Measurements from ENCODE around the gene TLE1.

The TLE1 gene

DNA sequence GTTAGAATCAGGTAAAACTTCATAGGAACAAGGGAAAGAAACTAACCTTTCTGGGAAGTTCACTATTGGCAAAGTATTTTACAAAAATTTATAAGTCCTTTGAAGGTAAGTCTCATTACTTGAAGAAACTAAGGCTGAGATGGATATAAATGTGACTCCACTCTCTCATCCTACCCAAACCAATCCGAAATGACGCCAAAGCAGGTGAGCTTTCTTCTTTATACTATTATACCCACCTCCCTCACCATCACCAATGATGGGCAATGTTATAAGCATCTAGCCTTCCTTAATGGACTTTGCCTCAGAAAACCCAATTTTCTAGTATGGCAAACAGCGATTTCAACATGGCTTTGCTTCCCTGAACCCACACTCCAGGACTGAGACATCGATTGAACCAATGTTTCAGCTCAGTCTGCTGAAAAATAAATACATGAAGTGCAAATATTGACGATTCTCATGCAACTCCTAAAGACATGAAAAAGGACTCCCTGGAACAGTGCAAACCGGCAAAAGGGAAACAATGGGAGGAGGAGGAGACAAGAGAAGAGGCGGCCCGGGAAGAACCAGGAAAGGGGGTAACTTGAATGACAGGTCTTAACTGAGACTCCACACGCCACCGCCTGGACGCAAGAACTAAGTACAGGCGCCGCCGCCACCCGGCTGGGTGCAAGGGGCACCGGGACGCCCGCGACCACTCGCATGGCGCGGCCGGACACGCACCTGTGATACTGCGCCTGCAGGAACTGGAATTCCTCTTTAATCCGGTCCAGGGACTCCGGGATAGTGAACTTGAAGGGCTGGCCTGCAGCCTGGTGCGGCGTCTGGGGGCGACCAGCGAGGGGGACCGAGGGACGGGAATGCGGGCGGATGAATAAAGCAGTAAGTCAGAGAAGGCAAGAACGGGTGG lies 2.5 kb downstream of the TLE1 start:
- DNase-seq = peak; percentile 51 to 63

DNA sequence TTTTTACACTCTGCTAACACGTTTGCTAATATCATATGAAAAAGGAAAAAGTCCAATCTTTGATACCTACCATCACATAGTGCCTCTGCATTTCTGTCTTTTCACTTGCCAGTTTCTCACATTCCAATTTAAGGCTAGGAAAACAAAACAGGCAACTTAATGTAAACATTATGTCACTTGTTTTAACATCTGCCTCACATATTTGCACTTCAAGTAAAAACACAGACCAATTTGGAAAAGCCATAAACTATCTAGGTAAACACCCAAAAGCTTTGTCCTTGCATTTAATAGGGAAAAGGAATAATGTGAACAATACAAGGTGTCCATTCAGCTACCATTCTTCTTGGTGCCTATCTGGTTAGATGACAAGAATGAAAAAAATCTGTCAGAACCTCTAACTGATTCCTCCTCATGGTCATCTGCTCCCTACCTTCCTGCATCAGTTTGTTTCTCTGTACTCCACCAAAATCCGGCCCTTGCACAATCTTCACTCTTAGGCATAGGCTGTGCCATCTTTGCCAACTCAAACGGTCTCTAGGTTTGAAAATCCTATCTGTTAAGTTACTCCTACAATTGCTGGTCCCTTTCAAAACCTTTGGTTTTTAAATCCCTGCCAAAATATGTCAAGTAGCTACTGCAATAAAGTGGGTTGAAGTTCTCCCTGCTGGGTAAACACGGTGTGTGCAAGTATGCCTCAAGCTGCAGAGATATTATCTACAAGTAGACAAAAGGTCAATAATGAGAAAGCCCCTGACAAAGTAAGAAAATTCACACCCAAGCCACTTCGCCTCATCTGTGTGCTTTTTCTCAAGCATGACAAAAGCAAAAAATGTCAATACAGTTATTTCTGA lies 3.4 kb downstream of the TLE1 start:
- no peak for DNase-seq

DNA sequence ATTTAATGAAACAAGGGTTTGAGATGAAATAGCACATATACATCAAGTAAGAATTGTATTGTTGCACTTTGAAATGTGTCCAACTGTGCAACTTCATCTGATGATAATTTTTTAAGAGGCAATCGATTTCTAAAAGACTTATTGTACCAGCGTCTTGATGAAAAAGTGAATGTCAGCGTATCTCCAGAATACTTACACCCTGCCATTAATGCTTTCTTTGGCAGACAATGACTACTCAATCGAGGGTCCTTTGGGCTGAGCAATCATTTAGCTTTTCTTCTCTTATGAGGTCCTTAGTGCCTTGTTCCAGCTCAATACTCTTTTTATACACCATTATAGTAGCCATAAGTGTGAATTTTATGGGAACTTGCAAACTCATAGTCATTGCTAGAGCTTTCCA lies 4.7 kb downstream of the TLE1 start:
- DNase-seq = no peak

DNA sequence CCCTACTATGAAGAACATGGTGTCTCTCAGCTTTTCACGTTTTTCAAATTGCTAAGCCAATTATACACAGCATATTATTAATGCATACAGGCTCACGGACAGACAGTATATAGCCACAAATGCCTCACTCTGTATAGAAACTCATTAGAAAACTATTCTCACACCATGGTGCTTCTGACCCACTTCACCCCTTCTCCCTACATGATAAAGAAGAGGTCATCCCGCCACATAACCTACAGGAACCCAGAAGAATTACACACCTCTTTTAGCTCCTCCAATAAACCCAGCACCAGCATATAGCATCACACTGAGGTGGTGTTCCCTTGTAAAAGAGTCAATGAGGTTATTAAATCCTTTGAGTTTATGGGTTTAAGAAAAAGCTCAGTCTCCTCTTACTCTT lies 5.6 kb downstream of the TLE1 start:
- no peak for DNase-seq

DNA sequence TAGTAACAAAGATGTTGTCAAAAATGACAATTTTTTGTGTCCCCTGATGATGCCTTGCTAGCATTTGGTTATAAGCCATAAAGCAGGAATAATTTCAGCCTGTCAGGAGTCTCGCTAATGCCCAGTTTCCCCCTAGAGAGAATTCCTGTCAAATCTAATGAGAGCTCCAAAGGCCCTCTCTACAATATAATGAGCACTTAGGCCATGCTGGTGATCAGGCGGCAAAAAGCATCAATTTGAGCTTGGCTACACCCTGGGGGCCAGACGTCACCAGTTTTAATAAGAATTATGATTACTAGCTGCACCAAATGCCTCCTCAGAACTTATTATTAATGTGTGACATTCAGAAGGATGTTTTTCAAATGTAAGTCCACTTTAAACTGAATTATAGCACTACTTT lies 6.1 kb downstream of the TLE1 start:
- DNase-seq = no peak

DNA sequence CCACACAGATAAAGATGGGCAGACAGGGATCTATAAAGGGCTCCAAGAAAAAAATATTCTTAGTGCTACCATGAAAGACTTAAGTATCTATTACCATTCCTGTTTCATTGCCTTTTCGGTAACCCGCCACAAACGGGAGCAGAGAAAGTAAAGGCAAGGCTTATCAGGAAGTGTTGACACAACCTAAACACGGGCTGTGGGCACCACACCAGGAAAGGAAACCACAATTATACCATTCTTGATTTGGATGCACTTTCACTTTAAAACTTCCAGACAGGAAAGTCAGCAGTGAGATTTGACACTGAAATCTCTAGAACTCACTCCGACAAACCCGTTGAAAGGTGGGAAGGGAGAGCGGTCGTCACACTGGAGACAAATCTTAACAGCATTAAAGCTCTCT lies 6.5 kb downstream of the TLE1 start:
- no peak for DNase-seq

DNA sequence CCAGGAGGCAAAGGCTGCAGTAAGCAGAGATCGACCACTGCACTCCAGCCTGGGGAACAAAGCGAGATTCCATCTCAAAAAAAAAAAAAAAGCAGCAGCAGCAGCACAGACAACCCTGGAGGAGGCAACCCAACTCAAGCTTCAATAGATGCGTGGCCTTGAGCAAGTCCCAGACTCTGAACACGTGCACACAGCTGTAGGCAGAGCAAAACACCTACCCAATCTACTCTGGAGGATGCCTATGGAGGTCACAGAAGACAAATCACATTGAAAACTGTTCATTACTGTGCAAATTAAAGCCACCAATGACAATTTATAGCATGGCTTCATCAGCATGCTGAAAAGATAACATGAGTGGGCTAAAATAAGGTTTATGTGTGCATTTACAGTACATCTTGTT lies 7.2 kb downstream of the TLE1 start:
- DNase-seq = no peak

DNA sequence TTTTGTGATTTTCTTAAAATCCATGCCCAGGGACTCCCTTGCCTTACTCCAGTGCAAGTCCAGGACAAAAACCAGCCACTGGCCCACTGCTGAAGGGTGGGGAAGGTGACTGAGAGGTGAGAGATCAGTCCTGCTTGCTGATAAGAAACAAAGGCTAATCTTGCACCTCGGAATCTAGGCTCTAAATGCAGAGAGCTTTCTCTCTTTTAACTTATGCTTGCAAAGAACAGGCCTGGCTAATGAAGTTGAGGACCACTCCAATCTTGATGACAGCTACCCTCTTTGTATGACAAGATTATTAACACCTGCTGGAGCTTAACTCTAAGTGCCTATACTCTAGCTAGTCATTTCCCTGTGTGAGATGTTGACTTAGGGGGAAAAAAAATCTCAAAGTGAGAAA lies 8.8 kb downstream of the TLE1 start:
- no peak for DNase-seq

DNA sequence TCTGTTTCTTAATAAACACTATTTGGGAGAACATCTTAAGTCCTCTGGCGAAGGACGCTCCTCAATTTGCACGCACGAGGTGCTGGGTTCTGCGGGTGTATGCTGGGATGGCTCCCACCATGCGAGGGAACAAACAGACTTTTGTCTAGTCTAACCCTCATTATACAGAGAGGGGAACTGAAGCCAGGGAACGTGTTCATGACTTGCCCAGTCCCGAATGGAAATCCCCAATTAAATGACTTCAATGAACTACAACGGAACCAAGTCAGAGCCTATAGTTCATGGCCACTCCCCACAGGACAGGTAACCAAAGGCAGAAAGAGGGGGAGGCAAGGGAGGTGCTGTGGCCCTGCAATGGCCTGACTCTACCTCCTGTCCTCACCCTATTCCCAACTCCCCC lies 9.3 kb downstream of the TLE1 start:
- DNase-seq = no peak

DNA sequence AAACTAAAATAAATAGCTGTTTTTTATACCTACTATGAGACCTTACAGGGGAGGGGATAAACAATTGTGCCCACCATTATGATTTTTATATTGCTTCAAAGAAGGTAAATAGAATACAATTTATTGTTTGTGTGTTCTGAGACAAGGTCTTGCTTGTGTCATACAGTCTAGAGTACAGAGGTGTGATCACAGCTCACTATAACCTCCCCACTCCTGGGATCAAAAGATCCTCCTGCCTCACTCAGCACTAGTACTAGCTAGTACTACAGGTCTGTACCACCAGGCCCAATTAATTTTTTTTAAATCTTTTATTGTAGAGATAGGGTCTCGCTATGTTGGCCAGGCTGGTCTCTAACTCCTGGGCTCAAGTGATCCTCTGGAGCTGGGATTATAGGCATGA lies 11.3 kb downstream of the TLE1 start:
- DNase-seq = no peak

DNA sequence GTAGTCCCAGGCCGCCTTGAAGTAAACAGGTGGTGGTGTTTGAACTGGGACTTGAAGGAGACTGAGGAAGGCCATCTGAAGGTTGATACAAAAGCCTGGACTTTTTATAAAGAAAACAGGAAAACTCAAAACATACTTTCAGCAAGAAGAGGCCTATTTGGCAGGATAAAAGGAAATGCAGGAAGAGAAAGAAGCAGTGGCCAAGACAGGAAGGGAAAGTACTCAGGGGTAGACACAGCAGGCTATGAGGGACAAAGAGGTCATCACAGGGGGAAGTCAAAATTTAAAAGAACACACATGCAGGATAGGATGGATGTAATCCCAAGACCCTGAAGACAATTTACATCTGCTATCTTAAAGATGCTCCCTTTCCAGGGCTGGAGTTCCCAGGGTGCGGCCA lies 13.0 kb downstream of the TLE1 start:
- DNase-seq = no peak

DNA sequence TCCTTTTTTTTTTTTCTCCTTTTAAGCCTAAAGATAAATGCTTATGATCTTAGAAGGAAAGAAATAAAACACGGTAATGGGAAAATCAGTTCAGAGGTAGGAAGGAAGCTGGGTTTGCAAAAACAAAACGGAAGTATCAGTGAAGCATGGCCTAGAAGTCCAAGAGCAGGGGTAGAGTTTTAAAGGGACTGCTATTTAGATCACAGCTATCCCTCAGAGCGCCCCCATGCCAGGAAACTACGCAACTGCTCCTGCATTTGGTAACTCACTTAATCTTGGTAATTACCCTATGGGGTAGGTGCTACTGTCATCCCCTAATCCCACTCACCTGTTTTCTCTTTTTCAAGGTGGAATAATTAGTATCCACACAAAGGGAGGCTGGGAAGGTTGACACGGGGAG lies 16.0 kb downstream of the TLE1 start:
- DNase-seq = no peak

DNA sequence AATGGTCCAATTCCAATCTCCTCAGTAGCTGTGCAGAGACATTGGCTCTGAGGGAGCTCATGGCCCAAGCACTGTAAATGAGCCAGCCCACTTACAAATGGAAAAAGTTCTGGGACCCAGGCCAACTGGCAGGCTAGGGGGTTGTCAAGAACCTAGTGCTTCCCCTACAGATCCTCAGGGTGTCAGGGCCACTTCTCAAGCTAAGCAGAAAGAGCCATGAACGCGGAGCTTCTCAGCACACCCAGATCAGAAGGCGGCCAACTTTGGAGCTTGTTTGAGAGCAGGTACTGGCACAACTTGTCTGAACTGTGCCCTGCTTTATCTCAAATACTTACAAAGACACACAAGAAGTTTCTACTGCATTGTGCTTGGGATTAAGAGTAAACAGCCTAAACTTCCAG lies 17.5 kb downstream of the TLE1 start:
- DNase-seq = no peak

DNA sequence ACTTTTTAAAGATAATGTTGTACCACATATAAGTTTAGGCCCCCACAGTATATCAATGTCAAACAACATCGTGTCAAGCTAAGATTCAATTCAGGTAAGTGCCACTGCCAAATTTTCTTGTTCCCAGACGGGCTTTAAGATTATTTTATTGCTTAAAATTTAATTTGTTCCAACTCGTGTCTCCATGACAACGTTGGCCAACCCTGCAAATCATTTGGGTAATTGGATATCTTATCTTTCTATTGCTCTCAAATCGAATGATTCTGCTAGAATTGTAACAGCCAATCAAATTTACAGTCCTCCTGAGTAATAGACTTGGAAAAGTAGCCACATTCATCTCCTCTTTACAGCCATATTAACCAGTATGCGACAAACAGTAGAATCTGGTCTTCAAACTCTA lies 19.5 kb downstream of the TLE1 start:
- no peak for DNase-seq

DNA sequence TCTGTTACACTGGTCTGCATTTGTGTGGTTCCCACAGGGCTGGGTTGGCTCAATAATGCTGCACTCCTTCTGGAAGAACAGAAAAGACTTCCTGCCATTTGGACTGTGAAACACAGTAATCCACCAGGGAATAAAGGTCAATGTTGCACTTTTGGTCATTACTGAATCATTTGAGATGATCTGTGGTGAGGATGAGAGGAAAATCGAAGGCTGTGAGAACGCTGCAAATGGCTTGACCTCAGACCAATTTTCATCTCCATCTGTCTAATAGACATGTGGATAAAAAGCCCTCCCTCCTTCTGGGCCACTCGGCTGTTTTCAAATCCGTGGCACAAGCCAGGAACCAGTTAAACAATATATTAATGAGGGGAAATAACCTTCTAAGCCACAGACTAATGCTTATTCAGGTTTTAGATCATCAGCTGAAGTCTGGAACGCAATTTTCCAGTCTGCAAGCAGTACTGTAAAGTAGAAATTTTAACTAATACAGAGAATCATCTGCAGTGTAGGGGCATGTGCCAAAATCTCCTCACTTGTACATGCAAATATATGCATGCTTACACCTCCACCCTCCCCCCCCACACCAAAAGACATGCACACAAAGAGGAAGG lies 20.2 kb downstream of the TLE1 start:
- no peak for DNase-seq

DNA sequence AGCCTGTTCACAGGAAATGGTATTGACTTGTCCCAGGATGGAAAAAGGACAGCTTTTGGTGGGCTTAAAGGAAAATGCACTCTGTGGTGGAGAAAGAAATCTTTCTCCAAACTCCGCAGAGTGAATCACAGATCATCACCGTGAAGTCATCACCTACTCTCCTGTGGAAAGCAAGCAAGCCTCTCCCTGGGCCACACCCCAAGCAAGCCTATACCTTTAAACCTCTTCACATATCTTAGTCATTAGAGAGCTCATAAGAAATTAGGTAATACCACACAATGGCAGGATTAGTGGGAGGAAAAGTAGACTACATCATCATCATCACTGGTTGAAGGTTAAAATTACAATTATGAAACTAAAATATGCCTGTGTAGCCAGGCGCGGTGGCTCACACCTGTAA lies 23.2 kb downstream of the TLE1 start:
- no peak for DNase-seq

DNA sequence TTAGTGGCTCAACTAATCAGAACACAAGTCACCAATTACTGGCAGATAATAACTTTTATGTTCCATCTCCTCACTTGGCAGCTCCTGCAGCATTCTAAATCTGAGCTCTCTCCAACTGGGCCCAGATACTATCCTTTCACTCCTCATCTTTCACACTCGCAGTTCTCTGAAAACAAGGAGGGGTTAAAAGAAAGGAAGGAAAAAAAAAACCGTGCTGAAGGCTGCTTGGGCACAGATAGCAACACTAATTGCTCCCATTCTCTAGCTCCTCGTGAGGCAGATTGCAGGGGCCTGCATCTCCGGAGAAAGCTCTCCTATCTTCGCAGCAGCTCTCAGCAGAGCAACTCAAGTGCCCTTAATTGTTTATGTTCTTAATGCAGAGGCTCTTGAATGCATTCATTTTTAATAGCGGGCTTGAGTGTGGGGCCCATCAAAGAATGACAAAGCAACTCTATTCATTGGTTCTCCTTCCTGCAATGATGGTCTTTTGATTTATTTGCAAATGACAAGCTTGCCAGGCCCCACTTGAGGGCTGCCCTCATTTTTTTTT lies 23.9 kb downstream of the TLE1 start:
- DNase-seq = no peak

DNA sequence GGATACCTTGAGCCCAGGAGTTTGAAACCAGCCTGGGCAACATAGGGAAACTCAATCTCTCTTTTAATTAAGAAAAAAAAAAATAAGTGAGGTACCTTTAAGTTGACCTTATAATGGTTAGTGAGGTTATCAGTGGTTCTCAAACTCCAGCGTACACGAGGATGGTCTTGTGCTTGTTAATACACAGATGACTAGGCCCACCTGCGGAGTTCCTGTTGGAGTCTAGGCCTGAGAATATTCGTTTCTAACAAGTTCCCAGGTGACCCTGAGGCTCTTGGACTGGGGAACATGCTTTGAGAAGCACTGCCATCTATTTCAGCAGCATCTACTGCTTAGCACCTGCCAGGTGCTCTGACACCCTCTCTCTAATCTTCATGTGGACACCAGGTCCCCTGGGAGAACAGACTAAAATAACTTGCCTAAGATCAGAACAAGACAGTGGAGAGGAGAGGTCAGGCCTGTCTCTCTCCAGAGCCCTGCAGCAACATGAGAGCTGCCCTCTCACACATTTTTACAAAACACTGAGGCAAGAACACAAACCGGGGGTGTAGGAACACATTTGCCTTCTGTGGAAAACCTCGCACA lies 24.6 kb downstream of the TLE1 start:
- DNase-seq = no peak

DNA sequence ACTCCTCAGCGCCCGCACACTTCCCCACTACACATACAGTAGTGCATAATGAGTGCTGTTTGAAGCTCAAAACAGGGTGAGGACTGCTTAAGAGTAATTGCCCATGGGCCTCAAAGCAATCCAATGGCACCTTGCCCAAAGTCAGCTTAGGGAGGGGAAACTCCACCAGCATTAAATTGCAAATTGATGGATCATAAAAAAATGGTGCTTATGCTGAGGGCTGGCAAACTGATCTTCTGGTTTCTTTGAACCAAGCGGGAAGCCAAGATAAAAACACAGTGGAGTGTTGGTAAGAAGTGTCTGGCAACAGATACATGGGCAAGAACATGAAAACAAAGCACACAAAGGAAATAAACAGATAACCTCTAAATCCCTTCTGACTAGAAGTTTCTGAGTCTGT lies 28.0 kb downstream of the TLE1 start:
- no peak for DNase-seq

DNA sequence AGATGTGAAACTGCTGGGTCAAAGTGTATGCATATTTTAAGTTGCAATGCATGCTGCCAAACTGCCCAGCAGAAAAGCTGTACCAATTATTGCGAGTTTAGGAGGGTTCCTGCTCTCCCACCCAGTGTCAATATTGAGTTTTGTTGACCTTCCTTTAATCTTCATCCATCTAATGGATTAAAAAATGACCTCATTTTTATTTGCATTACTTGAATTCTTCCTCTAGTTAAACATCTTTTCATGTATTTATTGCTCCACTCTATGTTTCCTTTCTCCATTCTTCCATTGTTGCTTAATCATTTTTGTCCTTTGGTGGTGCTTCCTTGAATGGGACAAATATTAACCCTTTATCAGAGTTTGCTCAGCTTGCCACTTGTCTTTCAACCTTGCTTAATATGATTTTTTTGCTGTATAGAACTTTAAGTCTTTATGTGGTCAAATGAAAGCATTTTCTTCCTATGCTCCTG lies 32.4 kb downstream of the TLE1 start:
- DNase-seq = peak in 1 of 2 experiments; percentile 20

DNA sequence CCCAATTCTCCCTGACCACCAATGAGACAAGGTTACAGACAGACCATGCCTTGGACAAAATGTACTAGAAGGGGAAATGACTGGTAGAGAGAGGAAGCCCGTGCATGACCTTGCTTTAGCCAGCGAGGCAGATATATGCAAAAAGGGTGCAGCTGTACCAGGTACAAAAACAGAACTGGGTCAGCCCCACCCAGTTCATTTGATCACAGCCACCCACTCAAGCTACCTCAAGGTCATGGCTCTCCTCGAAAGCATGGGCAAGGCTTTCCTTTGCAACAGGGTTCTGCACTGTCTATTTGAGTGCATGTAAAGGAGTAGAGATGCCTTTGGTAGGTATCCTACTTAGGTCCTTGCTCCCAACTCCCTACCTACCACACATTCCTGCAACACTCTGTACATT lies 33.3 kb downstream of the TLE1 start:
- DNase-seq = no peak

DNA sequence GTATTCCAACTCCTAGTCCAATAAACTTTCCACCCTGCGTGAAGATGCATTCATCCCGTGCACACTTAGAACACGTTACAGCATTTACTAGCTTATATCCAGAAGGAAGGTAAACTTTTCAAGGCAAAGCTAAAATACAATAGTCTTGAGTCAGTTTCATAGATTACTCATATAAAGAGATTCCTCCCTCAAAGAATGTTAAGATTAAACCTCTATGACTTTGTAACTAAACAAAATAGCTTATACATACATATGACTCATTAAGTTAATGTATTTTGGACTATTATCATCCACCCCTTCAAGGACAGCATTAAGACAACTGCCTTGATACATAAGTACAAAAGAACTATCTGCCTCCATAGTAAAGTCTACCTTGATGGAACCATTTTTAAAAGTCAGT lies 36.1 kb downstream of the TLE1 start:
- DNase-seq = no peak

All from NCI-H1930 (cell line).